CD4-positive, alpha-beta memory T cell (primary cell): ENCODE measurements around the gene MAPKBP1. TPM values are rescaled to one million over a fixed set of nuclear protein-coding genes. Genes with fewer than 3 reads are reported as not detected.

Experiments used
- CTCF ChIA-PET: fragments of 350-600 bp; sonication (Branson Sonifier 250); formaldehyde crosslinking; loops from one replicate; lab custom pipeline; 2021; ENCODE audit warnings: inconsistent platforms; ENCODE audit not compliant: partially characterized antibody; lab: Charles Lee
- POLR2A ChIA-PET: fragments of 350-600 bp; sonication (Branson Sonifier 250); formaldehyde crosslinking; loops from one replicate; lab custom pipeline; 2021; ENCODE audit not compliant: partially characterized antibody; lab: Charles Lee
- DNase-seq, 5 donors: peaks; one replicate each; pipeline versions ENCODE4 v3.0.0 to v3.0.0-alpha.2; 2020 to 2022; ENCODE audit warnings: mixed read lengths in 1 of 5
- H3K27ac ChIP-seq: one replicate; pipeline ENCODE4 v1.7.0; 2013; ENCODE audit warnings: low read depth, low read length
- H3K27me3 ChIP-seq: 2 replicates; pipeline ENCODE4 v1.7.0; 2013; ENCODE audit warnings: mild to moderate bottlenecking, low read length, moderate library complexity; ENCODE audit not compliant: insufficient read depth
- H3K36me3 ChIP-seq: 2 replicates; pipeline ENCODE4 v1.7.0; 2013; ENCODE audit warnings: mild to moderate bottlenecking, low read length, moderate library complexity; ENCODE audit not compliant: insufficient read depth
- H3K4me1 ChIP-seq: 2 replicates; pipeline ENCODE4 v1.7.0; 2013; ENCODE audit warnings: mild to moderate bottlenecking, low read length, moderate library complexity; ENCODE audit not compliant: insufficient read depth
- H3K4me3 ChIP-seq, 2 donors: one replicate each; pipeline ENCODE4 v1.7.0; 2013; ENCODE audit warnings: low read length in 2 of 2, mild to moderate bottlenecking in 1 of 2
- H3K9me3 ChIP-seq, 2 donors: one replicate each; pipeline ENCODE4 v1.7.0; 2013; ENCODE audit warnings: low read length in 2 of 2, control low read depth in 1 of 2; ENCODE audit not compliant: control insufficient read depth in 1 of 2
- H3K27ac Mint-ChIP-seq, 7 donors: one replicate each; pipeline ENCODE4 v1.8.0; 2020 to 2021; ENCODE audit warnings: mixed read lengths in 7 of 7, mild to moderate bottlenecking in 6 of 7, inconsistent platforms in 3 of 7, moderate library complexity in 3 of 7
- H3K27me3 Mint-ChIP-seq, 2 donors: one replicate each; pipeline ENCODE4 v1.8.0; 2020 to 2021; ENCODE audit warnings: mixed read lengths in 2 of 2
- H3K36me3 Mint-ChIP-seq, 2 donors: one replicate each; pipeline ENCODE4 v1.8.0; 2020 to 2021; ENCODE audit warnings: mixed read lengths in 2 of 2, inconsistent platforms in 1 of 2, mild to moderate bottlenecking in 1 of 2
- H3K4me1 Mint-ChIP-seq, 4 donors: one replicate each; pipeline ENCODE4 v1.8.0; 2020 to 2021; ENCODE audit warnings: mixed read lengths in 4 of 4, mild to moderate bottlenecking in 1 of 4
- H3K4me3 Mint-ChIP-seq, 8 donors: one replicate each; pipeline ENCODE4 v1.8.0; 2020 to 2021; ENCODE audit warnings: mixed read lengths in 8 of 8, mild to moderate bottlenecking in 7 of 8, moderate library complexity in 6 of 8, inconsistent platforms in 3 of 8
- H3K9me3 Mint-ChIP-seq, 8 donors: one replicate each; pipeline ENCODE4 v1.8.0; 2020 to 2021; ENCODE audit warnings: mixed read lengths in 8 of 8, mild to moderate bottlenecking in 5 of 8, inconsistent platforms in 3 of 8, moderate library complexity in 1 of 8
- intact Hi-C: fragments of 100-400 bp; cut with micrococcal nuclease; formaldehyde crosslinking; loops from one replicate; pipeline ENCODE4 v1.15.1; 2023
- polyA plus RNA-seq, 2 donors: library from polyadenylated mRNA; unstranded; fragments of 300-500 nt; fragmentation: Illumina TruSeq; gene quantifications; one replicate each; pipeline ENCODE4 v1.2.3, GENCODE V29; 2021
- total RNA-seq, 2 experiments: library from RNA; stranded (reverse); gene quantifications; one replicate each; pipeline ENCODE4 v1.2.3, GENCODE V29; 2021

Gene MAPKBP1
- total and polyA plus RNA-seq, 4 experiments from 2014 or later = 0.87 to 42.6 (median 21.7) TPM

DNA sequence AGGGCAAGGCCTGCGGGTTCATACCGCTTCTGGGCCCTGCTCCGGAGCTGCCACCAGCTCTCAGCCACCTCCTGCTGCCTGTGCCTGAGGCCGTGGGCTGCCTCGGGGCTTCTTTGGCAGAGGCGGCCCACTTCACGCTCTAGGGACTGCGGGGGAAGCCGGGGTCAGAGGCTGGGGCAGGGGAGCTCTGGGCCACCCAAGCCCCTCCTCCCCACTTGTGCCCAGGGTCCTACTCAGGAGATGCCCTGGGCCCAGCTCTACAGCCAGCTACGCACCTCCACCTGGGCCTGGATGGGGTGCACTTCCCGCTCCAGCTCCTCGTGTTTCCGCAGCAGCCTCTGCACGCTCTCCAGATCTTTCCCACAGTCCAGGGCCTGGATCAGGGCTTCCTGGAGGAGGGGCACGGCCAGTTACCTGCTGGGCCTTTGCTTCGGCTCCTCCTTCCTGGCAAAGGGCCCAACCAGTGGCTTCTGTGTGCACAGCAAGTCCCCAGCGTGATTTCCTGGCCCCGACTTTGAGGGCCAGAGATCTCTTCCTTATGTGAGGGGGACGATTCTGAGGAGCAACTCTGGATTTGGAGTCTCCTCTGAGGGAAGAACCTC is 88.3 kb downstream of the MAPKBP1 start:
- H3K4me1 ChIP-seq = peaks cover 6% of the 10 kb centered on the region
- H3K4me3 Mint-ChIP-seq = no peak overlapping the region
- H3K27ac ChIP-seq = no peak overlapping the region
- no peaks in the 10 kb centered on the region for H3K27me3 Mint-ChIP-seq
- H3K9me3 Mint-ChIP-seq = no peaks in the 10 kb centered on the region
- no peaks in the 10 kb centered on the region for H3K9me3 ChIP-seq
- no peaks in the 10 kb centered on the region for H3K36me3 ChIP-seq
- no peaks in the 10 kb centered on the region for H3K27me3 ChIP-seq
- H3K4me3 ChIP-seq = no peak overlapping the region
- POLR2A ChIA-PET = no interaction called here
- intact Hi-C loops = no loop called here
- H3K36me3 Mint-ChIP-seq = no peaks in the 10 kb centered on the region
- peak overlapping the region in 1 of 7 donors; percentile 18 for H3K27ac Mint-ChIP-seq
- no peak for DNase-seq
- H3K4me1 Mint-ChIP-seq = peaks cover 0 to 16% (median 5%) of the 10 kb centered on the region in 4 donors
- CTCF ChIA-PET = interaction anchor here (2.4 kb wide), 1 partner anchor 42 kb away, joined by 8 read pairs; no protein-coding TSS in a partner anchor

DNA sequence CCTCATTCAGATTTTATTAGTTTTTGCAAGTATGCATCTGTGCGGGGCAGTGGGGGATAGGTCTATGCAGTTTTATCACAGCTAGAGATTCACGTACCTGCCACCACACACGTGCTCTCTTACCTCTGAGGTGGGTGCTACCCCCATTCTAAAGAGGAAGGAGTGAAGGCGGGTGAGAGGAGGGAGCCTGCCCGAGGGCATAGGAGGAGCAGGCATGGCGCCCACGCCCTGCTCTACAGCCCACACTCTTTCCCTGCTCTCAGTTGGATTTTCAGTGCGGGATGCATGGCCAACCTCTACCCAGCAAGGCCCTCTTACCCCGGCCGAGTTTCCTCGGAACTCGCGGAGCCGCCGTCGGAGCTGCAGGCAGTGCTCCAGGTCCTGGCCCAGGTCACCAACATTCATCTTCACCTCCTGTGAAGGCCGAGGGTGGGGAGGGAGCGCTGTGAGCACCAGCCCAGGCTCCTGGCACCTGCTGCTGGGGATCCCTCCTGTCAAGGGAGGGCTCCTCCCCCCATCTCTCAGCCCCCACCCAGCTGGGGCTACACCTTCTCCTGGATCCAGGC is 91.3 kb downstream of the MAPKBP1 start:
- POLR2A ChIA-PET = no interaction called here
- H3K27ac ChIP-seq = no peak overlapping the region
- H3K4me1 ChIP-seq = peaks cover 5% of the 10 kb centered on the region
- H3K9me3 Mint-ChIP-seq = no peaks in the 10 kb centered on the region
- DNase-seq = no peak
- no peaks in the 10 kb centered on the region for H3K36me3 Mint-ChIP-seq
- H3K4me1 Mint-ChIP-seq = peaks cover 3 to 12% (median 5%) of the 10 kb centered on the region in 4 donors
- H3K9me3 ChIP-seq = no peaks in the 10 kb centered on the region
- H3K27me3 ChIP-seq = no peaks in the 10 kb centered on the region
- no peak overlapping the region for H3K4me3 ChIP-seq
- H3K27ac Mint-ChIP-seq = no peak overlapping the region
- no peaks in the 10 kb centered on the region for H3K36me3 ChIP-seq
- no peaks in the 10 kb centered on the region for H3K27me3 Mint-ChIP-seq
- CTCF ChIA-PET = no interaction called here
- no peak overlapping the region for H3K4me3 Mint-ChIP-seq
- intact Hi-C loops = no loop called here

DNA sequence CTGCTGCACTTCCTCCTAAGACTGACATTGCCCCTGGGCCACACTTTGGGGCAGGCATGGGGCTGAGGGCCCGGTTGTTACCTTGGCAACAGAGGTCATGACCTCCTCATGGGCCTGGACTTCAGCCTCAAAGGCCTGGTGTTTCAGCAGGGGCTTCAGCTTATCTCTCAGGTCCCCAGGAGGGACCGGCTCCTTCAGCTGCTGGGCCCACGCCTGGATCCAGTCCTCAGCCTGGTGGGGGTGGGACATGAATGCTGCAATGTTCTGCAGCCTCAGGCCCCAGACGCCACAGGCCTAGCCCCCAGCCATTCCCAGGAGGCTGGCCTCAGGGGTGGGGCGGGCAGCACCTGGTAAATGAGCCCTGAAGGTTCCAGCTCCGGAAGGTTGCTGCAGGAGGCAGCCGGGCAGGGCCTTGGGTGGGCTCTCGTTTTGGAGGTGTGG is 92.0 kb downstream of the MAPKBP1 start:
- peaks cover 11% of the 10 kb centered on the region for H3K4me1 ChIP-seq
- ChIA-PET POLR2A (no interaction called here), CTCF (no interaction called here)

DNA sequence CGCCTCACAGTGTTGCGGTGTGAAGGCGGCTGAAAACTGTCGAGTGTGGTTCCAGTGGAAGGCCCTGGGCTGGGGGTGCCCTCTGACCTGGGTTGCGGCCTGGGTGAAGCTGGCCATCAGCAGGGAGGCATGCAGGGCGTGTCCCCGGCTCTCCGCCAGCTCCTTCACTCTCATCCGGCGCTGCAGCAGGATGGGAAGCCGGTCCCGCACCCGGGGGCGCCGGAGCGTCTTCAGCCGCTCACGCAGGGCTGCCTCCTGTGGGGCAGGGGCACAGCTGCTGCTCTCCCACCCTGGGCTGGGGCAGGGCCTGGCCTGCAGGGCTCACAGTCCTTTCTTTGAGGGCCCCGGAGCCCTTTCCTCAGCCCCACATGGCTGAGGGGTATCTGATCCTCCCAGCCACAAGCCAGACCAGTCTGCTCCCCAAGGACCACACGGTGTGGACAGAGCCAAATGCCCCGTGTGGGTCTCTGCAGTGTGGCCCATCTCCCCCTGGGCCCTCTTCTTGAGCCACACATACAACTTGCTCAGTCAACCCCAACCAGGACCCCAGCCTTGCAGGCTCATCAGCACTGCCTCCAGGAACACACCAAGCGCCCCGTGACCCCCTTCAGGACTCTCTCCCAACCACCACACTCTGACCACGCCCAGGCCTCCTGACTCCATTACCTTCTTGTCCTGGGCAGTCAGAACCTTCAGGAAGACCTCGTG is 92.7 kb downstream of the MAPKBP1 start:
- peak overlapping the region in 2 of 7 donors; percentile 52 to 74 for H3K27ac Mint-ChIP-seq
- intact Hi-C loops = no loop called here
- H3K4me1 Mint-ChIP-seq = peaks cover 8 to 13% (median 11%) of the 10 kb centered on the region in 4 donors
- no peaks in the 10 kb centered on the region for H3K9me3 Mint-ChIP-seq
- Histone ChIP-seq H3K36me3 (no peaks in the 10 kb centered on the region), H3K27me3 (no peaks in the 10 kb centered on the region), H3K4me3 (no peak overlapping the region), H3K27ac (no peak overlapping the region), H3K4me1 (peaks cover 11% of the 10 kb centered on the region), H3K9me3 (no peaks in the 10 kb centered on the region)
- POLR2A ChIA-PET = no interaction called here
- no peak for DNase-seq
- CTCF ChIA-PET = no interaction called here
- H3K27me3 Mint-ChIP-seq = no peaks in the 10 kb centered on the region
- no peaks in the 10 kb centered on the region for H3K36me3 Mint-ChIP-seq
- no peak overlapping the region for H3K4me3 Mint-ChIP-seq

More for the DNA sequence above, 92.0 kb downstream of the MAPKBP1 start:
- Mint-ChIP-seq H3K4me3 (no peak overlapping the region), H3K36me3 (no peaks in the 10 kb centered on the region), H3K27ac (no peak overlapping the region), H3K9me3 (no peaks in the 10 kb centered on the region), H3K4me1 (peaks cover 8 to 13% (median 11%) of the 10 kb centered on the region in 4 donors), H3K27me3 (no peaks in the 10 kb centered on the region)
- intact Hi-C loops = no loop called here
- no peak for DNase-seq
- Histone ChIP-seq H3K27me3 (no peaks in the 10 kb centered on the region), H3K9me3 (no peaks in the 10 kb centered on the region), H3K36me3 (no peaks in the 10 kb centered on the region), H3K27ac (no peak overlapping the region), H3K4me3 (no peak overlapping the region)

DNA sequence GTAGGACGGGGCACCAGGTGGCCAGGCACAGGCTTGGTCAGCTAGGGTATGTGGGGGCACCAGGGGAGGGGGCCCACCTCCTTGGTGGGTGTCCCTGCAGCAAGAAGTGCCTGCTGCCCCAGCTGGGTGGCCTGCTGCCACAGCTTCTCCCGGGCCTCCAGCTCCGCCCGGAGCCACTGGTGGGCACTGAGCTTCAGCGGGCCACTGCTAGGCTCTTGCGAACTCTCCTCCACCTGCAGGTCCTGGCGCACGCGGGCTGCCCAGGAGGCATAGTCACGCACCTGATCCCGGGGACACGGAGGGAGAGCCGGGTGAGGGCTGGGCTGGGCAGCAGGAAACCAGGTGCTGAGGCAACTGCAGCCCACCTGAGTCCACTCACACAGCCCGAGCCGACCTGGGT is 94.0 kb downstream of the MAPKBP1 start:
- CTCF ChIA-PET = no interaction called here

DNA sequence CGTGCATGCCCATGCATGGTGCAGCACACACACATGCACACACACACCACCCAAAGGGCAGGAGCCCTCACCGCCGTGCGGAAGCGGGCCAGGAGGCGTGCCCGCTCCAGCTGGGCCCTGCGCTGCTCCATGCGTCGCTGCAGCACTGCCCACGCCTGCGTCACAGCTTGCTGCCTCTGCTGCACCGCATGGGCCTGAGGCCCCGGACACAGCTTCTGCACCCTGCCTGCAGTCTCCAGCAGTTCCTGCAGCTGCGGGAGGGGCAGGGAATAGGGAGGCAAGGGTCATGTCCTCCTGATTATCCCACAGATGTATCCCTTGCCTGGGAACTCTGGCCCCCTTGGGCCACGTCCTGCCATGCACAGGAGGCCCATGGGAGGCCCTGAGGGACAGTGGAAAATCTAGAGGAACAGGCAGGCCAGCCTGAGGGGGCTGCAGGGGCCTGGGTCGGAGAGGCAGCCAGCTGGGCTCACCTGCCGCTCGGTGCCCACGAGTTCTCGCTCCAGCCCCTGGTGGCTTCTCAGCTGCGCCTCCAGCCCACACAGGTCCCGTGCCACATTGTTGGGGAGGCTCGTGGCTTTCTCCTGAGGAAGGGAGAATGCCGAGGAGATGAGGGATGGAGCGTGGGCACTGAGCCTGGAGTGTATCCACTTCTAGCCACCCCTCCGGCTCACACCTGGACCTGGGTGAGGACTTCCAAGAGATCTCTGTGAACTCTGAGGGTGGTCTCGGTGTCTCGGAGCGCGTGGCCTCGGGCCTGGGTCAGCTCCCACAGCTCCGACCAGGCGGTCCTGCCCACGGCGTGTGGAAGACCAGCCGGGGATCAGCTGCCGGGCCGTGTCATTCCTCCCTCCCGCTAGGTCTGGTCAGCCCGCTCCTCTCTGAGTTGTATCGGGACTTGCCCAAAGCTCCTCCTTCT is 95.7 kb downstream of the MAPKBP1 start:
- no peaks in the 10 kb centered on the region for H3K27me3 ChIP-seq
- Mint-ChIP-seq H3K36me3 (no peaks in the 10 kb centered on the region), H3K27me3 (no peaks in the 10 kb centered on the region), H3K9me3 (peaks cover 0 to 2% (median 0%) of the 10 kb centered on the region in 8 donors), H3K4me1 (peaks cover 8 to 10% (median 9%) of the 10 kb centered on the region in 4 donors), H3K4me3 (peak overlapping the region in 7 of 8 donors; percentile 12 to 82 (median 64)), H3K27ac (peak overlapping the region; percentile 13 to 98 (median 96))
- no peaks in the 10 kb centered on the region for H3K9me3 ChIP-seq
- peaks cover 11% of the 10 kb centered on the region for H3K4me1 ChIP-seq
- ChIA-PET POLR2A (interaction anchor here (0.9 to 1.6 kb wide), 4 partner anchors 12 to 67 kb away, joined by 3 to 6 read pairs (median 4); partner anchors contain the start of gene SPTBN5), CTCF (interaction anchor here (0.9 to 2.2 kb wide), 8 partner anchors 9 to 96 kb away, joined by 3 to 10 read pairs (median 5); partner anchors contain the start of gene MAPKBP1)
- DNase-seq = no peak
- H3K4me3 ChIP-seq = no peak overlapping the region
- intact Hi-C loops = loop anchor here (1.0 kb wide), 1 partner anchor 102 kb away; the partner anchor contains the start of gene EHD4
- H3K36me3 ChIP-seq = no peaks in the 10 kb centered on the region
- H3K27ac ChIP-seq = no peak overlapping the region

More for the DNA sequence above, 94.0 kb downstream of the MAPKBP1 start:
- Histone ChIP-seq H3K36me3 (no peaks in the 10 kb centered on the region), H3K4me1 (peaks cover 11% of the 10 kb centered on the region), H3K27ac (no peak overlapping the region), H3K27me3 (no peaks in the 10 kb centered on the region), H3K9me3 (no peaks in the 10 kb centered on the region), H3K4me3 (no peak overlapping the region)
- Mint-ChIP-seq H3K27ac (peak overlapping the region in 1 of 7 donors; percentile 30), H3K4me3 (no peak overlapping the region), H3K9me3 (no peaks in the 10 kb centered on the region), H3K27me3 (no peaks in the 10 kb centered on the region), H3K36me3 (no peaks in the 10 kb centered on the region), H3K4me1 (peaks cover 8 to 10% (median 9%) of the 10 kb centered on the region in 4 donors)
- DNase-seq = no peak
- intact Hi-C loops = no loop called here
- POLR2A ChIA-PET = interaction anchor here (1.2 kb wide), 1 partner anchor 25 kb away, joined by 4 read pairs; no protein-coding TSS in a partner anchor
